Lower leg skin (tissue), 4 donors: ENCODE results near the gene ASPSCR1. TPM values are rescaled to one million over a fixed set of nuclear protein-coding genes. Genes with fewer than 3 reads are reported as not detected.

ENCODE experiments used
- DNase-seq, 2 donors: peaks; one replicate each; pipeline ENCODE4 v3.0.0-alpha.2; 2019; ENCODE audit warnings: low spot score in 2 of 2
- H3K4me3 ChIP-seq: fragments of 200-600 bp; sonication (generic); 2 replicates; pipeline ENCODE4 v1.5.1; 2017; ENCODE audit warnings: mild to moderate bottlenecking, low read depth; ENCODE audit not compliant: poor library complexity, severe bottlenecking
- POLR2A ChIP-seq, 2 donors: fragments of 450-650 bp; IDR thresholded peaks; one replicate each; pipeline ENCODE4 v1.6.1; 2016 to 2017; ENCODE audit warnings: antibody characterized with exemption in 2 of 2, mild to moderate bottlenecking in 1 of 2, moderate library complexity in 1 of 2
- WGBS, 2 donors: methylation state at CpG; one replicate each; pipeline ENCODE4 v1.1.5; 2018; 5-methylcytosine and 5-hydroxymethylcytosine counted together
- intact Hi-C: fragments of 100-400 bp; cut with DNase I; formaldehyde crosslinking; loops from one replicate; pipeline ENCODE4 v1.15.0; 2023; ENCODE audit warnings: low total_unique reads
- total RNA-seq, 4 donors: library from RNA; depleted of rRNA; stranded (reverse); fragments of >200 nt; gene quantifications; one replicate each; pipeline ENCODE4 v1.1.0, GENCODE V29; 2016
- TF ChIP-seq, protein P1 (sequence below), 3 donors: fragments of 450-650 bp; IDR thresholded peaks; one replicate each; pipeline ENCODE4 v1.5.1; 2016; ENCODE audit warnings: antibody characterized with exemption in 3 of 3, mild to moderate bottlenecking in 3 of 3, moderate library complexity in 2 of 3

Gene ASPSCR1
- total RNA-seq, 4 donors from 2014 or later: 24.0 to 31.5 (median 27.4) TPM

DNA sequence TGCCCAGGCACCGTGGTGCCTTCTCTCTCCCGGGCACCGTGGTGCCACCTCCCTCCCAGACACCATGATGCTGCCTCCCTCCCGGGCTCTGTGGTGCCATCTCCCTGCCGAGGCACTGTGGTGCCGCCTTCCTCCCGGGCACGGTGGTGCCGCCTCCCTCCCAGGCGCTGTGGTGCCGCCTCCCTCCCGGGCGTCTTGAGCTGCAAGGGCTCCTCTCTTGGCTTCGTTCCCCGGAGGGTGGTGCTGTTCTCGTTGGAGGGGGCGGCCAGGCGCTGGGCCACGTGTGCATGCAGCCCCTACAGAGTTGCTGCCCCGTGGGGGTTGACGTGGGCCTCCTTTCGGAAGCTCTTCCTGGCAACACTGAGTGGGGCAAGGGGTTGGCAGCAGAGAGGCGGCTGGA, 37.0 kb downstream of the ASPSCR1 start:
- H3K4me3 ChIP-seq: no peak overlapping the region
- 39 to 49% methylated on average over 14 to 23 of the region's 23 CpGs for WGBS, 2 donors
- TF ChIP-seq POLR2A (IDR thresholded peaks at IDR 0.05): no peak
- TF ChIP-seq, protein P1, sequence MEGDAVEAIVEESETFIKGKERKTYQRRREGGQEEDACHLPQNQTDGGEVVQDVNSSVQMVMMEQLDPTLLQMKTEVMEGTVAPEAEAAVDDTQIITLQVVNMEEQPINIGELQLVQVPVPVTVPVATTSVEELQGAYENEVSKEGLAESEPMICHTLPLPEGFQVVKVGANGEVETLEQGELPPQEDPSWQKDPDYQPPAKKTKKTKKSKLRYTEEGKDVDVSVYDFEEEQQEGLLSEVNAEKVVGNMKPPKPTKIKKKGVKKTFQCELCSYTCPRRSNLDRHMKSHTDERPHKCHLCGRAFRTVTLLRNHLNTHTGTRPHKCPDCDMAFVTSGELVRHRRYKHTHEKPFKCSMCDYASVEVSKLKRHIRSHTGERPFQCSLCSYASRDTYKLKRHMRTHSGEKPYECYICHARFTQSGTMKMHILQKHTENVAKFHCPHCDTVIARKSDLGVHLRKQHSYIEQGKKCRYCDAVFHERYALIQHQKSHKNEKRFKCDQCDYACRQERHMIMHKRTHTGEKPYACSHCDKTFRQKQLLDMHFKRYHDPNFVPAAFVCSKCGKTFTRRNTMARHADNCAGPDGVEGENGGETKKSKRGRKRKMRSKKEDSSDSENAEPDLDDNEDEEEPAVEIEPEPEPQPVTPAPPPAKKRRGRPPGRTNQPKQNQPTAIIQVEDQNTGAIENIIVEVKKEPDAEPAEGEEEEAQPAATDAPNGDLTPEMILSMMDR (IDR thresholded peaks at IDR 0.05): no peak
- intact Hi-C loops: no loop called here
- DNase-seq: no peak

DNA sequence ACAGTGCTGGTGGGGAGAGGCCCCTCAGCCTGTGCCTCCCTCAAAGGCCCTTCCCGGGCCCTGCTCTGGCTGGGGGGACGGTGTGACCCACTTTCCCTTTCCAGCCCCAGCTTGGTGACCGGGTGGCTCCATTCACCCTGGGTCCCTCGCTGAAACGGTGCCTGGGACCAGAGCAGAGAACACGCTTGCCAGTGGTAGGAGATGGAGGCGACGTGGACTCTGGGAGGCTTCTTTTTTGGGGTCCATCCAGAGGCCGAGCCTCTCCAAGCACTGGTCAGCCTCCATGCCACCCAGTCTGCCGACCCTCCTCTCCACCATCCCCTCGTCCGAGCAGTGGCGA, 37.5 kb downstream of the ASPSCR1 start:
- DNase-seq: no peak
- H3K4me3 ChIP-seq: no peak overlapping the region
- intact Hi-C loops: no loop called here
- TF ChIP-seq POLR2A (IDR thresholded peaks at IDR 0.05): no peak
- TF ChIP-seq, protein P1 (IDR thresholded peaks at IDR 0.05): no peak
- 70 to 75% methylated on average over 10 to 12 of the region's 13 CpGs for WGBS, 2 donors

DNA sequence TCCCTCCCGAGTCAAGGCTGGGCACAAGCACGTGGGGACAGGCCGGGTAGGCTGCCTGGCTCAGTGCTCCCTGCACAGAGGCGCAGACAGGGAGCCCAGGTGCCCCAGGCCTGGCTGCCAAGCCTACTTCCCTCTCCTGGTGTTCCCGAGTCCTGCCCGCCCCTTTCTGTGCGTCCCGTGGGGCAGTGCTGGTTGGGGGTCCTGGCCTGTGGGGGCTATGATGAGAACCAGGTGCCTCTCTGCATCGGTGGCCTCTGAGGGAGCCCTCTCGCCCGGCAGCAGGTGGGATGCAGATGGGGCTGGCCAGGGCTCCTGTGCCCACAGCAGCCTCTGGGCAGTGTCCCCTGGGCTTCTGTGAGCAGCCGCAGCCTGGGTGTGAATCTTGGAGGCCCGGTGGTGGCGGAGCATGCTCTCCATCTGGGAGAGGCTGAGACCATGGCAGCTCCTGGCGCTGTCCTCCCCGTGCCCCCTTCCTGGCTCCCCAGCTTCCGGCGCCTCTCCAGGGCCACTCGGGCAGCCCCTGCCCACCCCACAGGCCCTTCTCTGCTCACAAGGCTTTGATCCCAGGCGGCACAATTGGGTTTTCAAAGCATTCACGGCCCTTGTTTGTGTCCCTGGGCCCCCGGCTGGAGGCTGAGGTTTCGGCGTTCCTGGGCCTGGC, 38.0 kb downstream of the ASPSCR1 start:
- no peak for TF ChIP-seq POLR2A (IDR thresholded peaks at IDR 0.05)
- TF ChIP-seq, protein P1 (IDR thresholded peaks at IDR 0.05): no peak
- intact Hi-C loops: no loop called here
- no peak overlapping the region for H3K4me3 ChIP-seq
- 73 to 76% methylated on average over 15 to 24 of the region's 24 CpGs for WGBS, 2 donors
- DNase-seq: no peak

DNA sequence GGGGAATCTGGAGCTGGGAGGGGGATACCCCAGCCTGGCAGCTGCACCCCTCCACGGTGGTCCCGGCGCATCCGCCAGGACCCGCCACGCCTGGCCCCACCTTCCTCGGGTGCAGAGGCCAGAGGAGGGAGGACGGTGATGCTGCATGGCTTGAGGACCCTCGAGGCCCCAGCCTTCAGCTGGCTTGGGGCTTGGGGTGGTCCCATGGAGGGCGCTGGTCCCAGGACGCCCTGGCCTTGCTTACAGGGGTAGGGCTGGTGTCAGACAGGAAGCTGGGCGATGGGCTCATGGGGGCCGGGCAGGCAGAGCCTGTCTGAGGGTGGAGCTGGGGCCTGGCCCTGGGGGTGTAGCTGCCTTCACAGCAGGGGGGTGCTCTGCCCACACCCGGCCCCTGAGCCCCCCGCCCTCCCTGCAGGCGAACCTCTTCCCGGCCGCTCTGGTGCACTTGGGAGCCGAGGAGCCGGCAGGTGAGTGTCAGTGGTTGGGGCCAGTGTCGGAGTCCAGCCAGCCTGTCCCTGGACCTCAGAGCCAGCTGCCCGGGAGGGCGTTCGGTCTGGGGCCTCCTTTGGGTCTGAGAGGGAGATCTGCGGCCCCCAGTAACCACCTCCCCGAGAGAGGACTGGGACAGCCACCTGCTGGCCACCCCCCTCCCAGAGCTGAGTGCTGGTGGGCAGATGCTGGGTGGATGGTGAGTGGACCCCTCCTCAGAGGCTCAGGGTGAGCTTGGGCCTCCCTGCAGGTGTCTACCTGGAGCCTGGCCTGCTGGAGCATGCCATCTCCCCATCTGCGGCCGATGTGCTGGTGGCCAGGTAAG, 38.8 kb downstream of the ASPSCR1 start:
- intact Hi-C loops: no loop called here
- TF ChIP-seq, protein P1 (IDR thresholded peaks at IDR 0.05): no peak
- no peak for TF ChIP-seq POLR2A (IDR thresholded peaks at IDR 0.05)
- no peak overlapping the region for H3K4me3 ChIP-seq
- no peak for DNase-seq
- WGBS, 2 donors: 84% methylated on average over 18 to 21 of the region's 28 CpGs

DNA sequence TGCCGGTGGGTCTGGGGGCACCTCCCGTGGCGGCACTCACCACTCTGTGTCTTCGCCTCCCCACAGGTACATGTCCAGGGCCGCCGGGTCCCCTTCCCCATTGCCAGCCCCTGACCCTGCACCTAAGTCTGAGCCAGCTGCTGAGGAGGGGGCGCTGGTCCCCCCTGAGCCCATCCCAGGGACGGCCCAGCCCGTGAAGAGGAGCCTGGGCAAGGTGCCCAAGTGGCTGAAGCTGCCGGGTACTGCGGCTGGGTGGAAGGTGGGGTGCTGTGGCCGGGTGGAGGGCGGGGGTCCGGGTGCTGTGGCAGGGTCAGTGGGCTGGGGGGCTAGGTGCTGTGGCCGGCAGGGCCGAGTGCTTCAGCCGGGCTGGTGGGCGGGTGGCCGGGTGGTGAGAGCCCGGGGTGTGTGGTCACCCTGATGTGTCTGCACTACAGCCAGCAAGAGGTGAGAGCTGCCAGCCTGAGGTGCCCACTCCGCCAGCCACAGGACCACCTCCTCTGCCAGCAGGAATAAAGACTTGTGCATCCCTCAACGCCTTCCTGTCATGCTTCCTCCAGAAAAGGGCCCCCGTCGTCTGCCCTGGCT, 39.5 kb downstream of the ASPSCR1 start:
- intact Hi-C loops: no loop called here
- no peak overlapping the region for H3K4me3 ChIP-seq
- no peak for DNase-seq
- TF ChIP-seq, protein P1 (IDR thresholded peaks at IDR 0.05): no peak
- no peak for TF ChIP-seq POLR2A (IDR thresholded peaks at IDR 0.05)
- 86 to 87% methylated on average over 17 to 24 of the region's 24 CpGs for WGBS, 2 donors
